Endothelial cell of umbilical vein (primary cell): ENCODE results near the gene CRYBG3. TPM values are rescaled to one million over a fixed set of nuclear protein-coding genes. Genes with fewer than 3 reads are reported as not detected.

Experiments
- BruUV-seq: library from RNA; stranded (reverse); fragments of 400-500 nt; replicated peaks from 2 replicates; lab custom pipeline; 2021; lab: Mats Ljungman, UMichigan
- CTCF ChIA-PET: fragments of 300-600, 350-600 bp; sonication (Branson Sonifier 250); formaldehyde crosslinking; loops from one replicate; lab custom pipeline; 2021; ENCODE audit warnings: antibody characterized with exemption, inconsistent platforms; lab: Charles Lee
- POLR2A ChIA-PET: fragments of 300-600, 350-600 bp; sonication (Branson Sonifier 250); formaldehyde crosslinking; loops from one replicate; lab custom pipeline; 2021; ENCODE audit warnings: antibody characterized with exemption, inconsistent platforms; lab: Charles Lee
- DNase-seq: peaks from one replicate; pipeline ENCODE4 v3.0.0-alpha.2; 2011; ENCODE audit warnings: low read depth, low spot score
- FAIRE-seq: peaks from 2 replicates; lab custom pipeline; 2011; peaks lifted over from hg19 to GRCh38; lab: Jason Lieb, UNC
- H2AFZ ChIP-seq: 2 replicates; pipeline ENCODE4 v1.6.0; 2012; ENCODE audit warnings: low read depth, low read length, control low read depth, inconsistent platforms
- H3K27ac ChIP-seq: 2 replicates; pipeline ENCODE4 v1.5.1; 2011; ENCODE audit warnings: low read depth, mild to moderate bottlenecking, control low read depth, low read length, moderate library complexity; ENCODE audit not compliant: insufficient read depth
- H3K27me3 ChIP-seq, 2 experiments: 2 replicates each; pipeline versions ENCODE4 v1.6.0 to v1.6.1; 2011; ENCODE audit warnings: low read length in 2 of 2, mixed read lengths in 1 of 2; ENCODE audit not compliant: control insufficient read depth in 2 of 2, insufficient read depth in 2 of 2
- H3K36me3 ChIP-seq, 2 experiments: 2 replicates in 1 of 2; 3 replicates in 1 of 2; pipeline ENCODE4 v1.5.1; 2011; ENCODE audit warnings: low read length in 2 of 2, mild to moderate bottlenecking in 1 of 2, moderate library complexity in 1 of 2; ENCODE audit not compliant: control insufficient read depth in 2 of 2, insufficient read depth in 2 of 2; ENCODE audit errors: extremely low read depth in 1 of 2
- H3K4me1 ChIP-seq: 3 replicates; pipeline ENCODE4 v1.5.1; 2011; ENCODE audit warnings: mild to moderate bottlenecking, low read length; ENCODE audit not compliant: control insufficient read depth, insufficient read depth; ENCODE audit errors: extremely low read depth
- H3K4me2 ChIP-seq: 2 replicates; pipeline ENCODE4 v1.6.1; 2011; ENCODE audit warnings: low read length, control low read depth, mixed read lengths; ENCODE audit not compliant: insufficient read depth
- H3K4me3 ChIP-seq, 3 experiments: fragments of 200-600 bp in 1 of 3; sonication (generic), shearing (Covaris generic) in 1 of 3; replicated peaks in 1 of 3; 2 replicates each; pipeline ENCODE4 v1.5.1; 2011 to 2016; ENCODE audit warnings: control low read depth in 3 of 3, low read length in 3 of 3, mild to moderate bottlenecking in 2 of 3, inconsistent platforms in 1 of 3, low read depth in 1 of 3, moderate library complexity in 1 of 3; ENCODE audit not compliant: insufficient read depth in 1 of 3
- H3K79me2 ChIP-seq: 2 replicates; pipeline ENCODE4 v1.6.0; 2012; ENCODE audit warnings: low read length, inconsistent platforms; ENCODE audit not compliant: control insufficient read depth, insufficient read depth
- H3K9ac ChIP-seq: replicated peaks from 2 replicates; pipeline ENCODE3; 2011; ENCODE audit warnings: low read length, control low read depth; ENCODE audit not compliant: insufficient read depth; ENCODE audit errors: extremely low read depth
- H3K9me1 ChIP-seq: replicated peaks from 3 replicates; pipeline ENCODE4 v1.6.0; 2011; ENCODE audit warnings: mild to moderate bottlenecking, low read length; ENCODE audit not compliant: control insufficient read depth, insufficient read depth; ENCODE audit errors: extremely low read depth
- H3K9me3 ChIP-seq: replicated peaks from 2 replicates; pipeline ENCODE4 v1.5.1; 2012; ENCODE audit warnings: low read length, inconsistent platforms; ENCODE audit not compliant: control insufficient read depth, insufficient read depth
- H4K20me1 ChIP-seq: replicated peaks from 2 replicates; pipeline ENCODE3; 2011; ENCODE audit warnings: mild to moderate bottlenecking, low read length; ENCODE audit not compliant: control insufficient read depth, insufficient read depth; ENCODE audit errors: extremely low read depth
- CTCF ChIP-seq, 2 donors: IDR thresholded peaks; 1 replicate in 1 of 2; 2 replicates in 1 of 2; pipeline ENCODE4 v1.5.1; 2011; ENCODE audit warnings: low read length in 2 of 2, mild to moderate bottlenecking in 2 of 2, moderate library complexity in 2 of 2, control low read depth in 1 of 2, inconsistent platforms in 1 of 2, low read depth in 1 of 2; ENCODE audit not compliant: insufficient read depth in 1 of 2; ENCODE audit errors: extremely low read depth in 1 of 2
- GATA2 ChIP-seq: IDR thresholded peaks from 2 replicates; pipeline ENCODE4 v1.7.0; 2011; ENCODE audit warnings: low read depth, mild to moderate bottlenecking, moderate library complexity, mixed read lengths, low read length; ENCODE audit not compliant: insufficient read length, insufficient read depth
- MAX ChIP-seq: IDR thresholded peaks from 2 replicates; pipeline ENCODE4 v1.6.1; 2011; ENCODE audit not compliant: insufficient read depth, insufficient read length
- MYC ChIP-seq: IDR thresholded peaks from one replicate; pipeline ENCODE4 v1.6.1; 2011; ENCODE audit warnings: mild to moderate bottlenecking, low read depth, low read length
- POLR2A ChIP-seq: IDR thresholded peaks from 2 replicates; pipeline ENCODE4 v1.6.1; 2012; ENCODE audit warnings: low read depth, mild to moderate bottlenecking, control low read depth, low read length
- POLR2AphosphoS5 ChIP-seq: IDR thresholded peaks from 2 replicates; pipeline ENCODE4 v1.6.1; 2012; ENCODE audit warnings: low read depth, mild to moderate bottlenecking, control low read depth, low read length, moderate library complexity; ENCODE audit not compliant: insufficient read depth
- dilution Hi-C: fragments of 300-500 bp; cut with MboI; formaldehyde crosslinking; loops from one replicate; pipeline ENCODE4 v1.15.0; 2019; ENCODE audit warnings: low sequenced_read_pairs; ENCODE audit not compliant: extremely low pct_ligation_motif_present
- intact Hi-C: fragments of 100-400 bp; cut with micrococcal nuclease; formaldehyde crosslinking; loops from one replicate; pipeline ENCODE4 v1.10.0; 2022
- polyA plus RNA-seq, 4 experiments: library from polyadenylated mRNA; depleted of rRNA in 3 of 4; stranded (reverse) in 3 of 4; unstranded in 1 of 4; fragments of >200 nt; gene quantifications; 2 replicates each; pipeline versions ENCODE4 v1.2.1 to v1.2.3, GENCODE V29; 2011 to 2012; ENCODE audit warnings: missing spikeins in 1 of 4
- total RNA-seq: library from RNA; stranded (reverse); gene quantifications from 2 replicates; pipeline ENCODE4 v1.2.3, GENCODE V29; 2021

CRYBG3 gene
- total and polyA plus RNA-seq, 2 donors (not counting 3 experiments of a cell fraction or from before 2014, with no cell fraction given), result 2.8 to 15.0 TPM

- H2AFZ ChIP-seq, result peak within 1 kb of the TSS; percentile 94
- H3K4me1 ChIP-seq, result peaks cover 17% of the 10 kb centered on the region
- H4K20me1 ChIP-seq, result no peaks in the 10 kb centered on the region
- TF ChIP-seq POLR2A (peak; percentile 82), MYC (peak; percentile 54), POLR2AphosphoS5 (peak; percentile 89), CTCF (IDR thresholded peaks at IDR 0.05; ENCODE audit: extremely low read depth in 1 of 2, insufficient read depth in 1 of 2, low read depth in 1 of 2, low read length in 2 of 2) (peak in 1 of 2 donors; percentile 15), GATA2 (no peak), MAX (peak; percentile 89)
- BruUV-seq, result TSS peak; percentile 40
- H3K79me2 ChIP-seq, result peaks cover 36% of the 10 kb centered on the region
- ChIA-PET CTCF (interaction anchor here (0.6 to 1.7 kb wide), 3 partner anchors 17 to 207 kb away, joined by 3 to 4 read pairs (median 3); partner anchors contain the start of gene ARL6), POLR2A (no interaction called here)
- H3K9me3 ChIP-seq, result no peaks in the 10 kb centered on the region
- H3K4me2 ChIP-seq, result peak within 1 kb of the TSS; percentile 73
- no peaks in the 10 kb centered on the region for H3K9me1 ChIP-seq
- DNase-seq (peak; percentile 62), FAIRE-seq (peak; percentile 38)
- H3K4me3 ChIP-seq, result peak within 1 kb of the TSS; percentile 35 to 97 (median 56)
- dilution Hi-C loops, result no loop called here
- H3K36me3 ChIP-seq, result no peaks in the 10 kb centered on the region
- peak within 1 kb of the TSS; percentile 43 for H3K9ac ChIP-seq
- intact Hi-C loops, result loop anchor here (1.0 kb wide), 1 partner anchor 150 kb away; the partner anchor contains the start of gene CRYBG3
- no peaks in the 10 kb centered on the region for H3K27me3 ChIP-seq
- H3K27ac ChIP-seq, result peak within 1 kb of the TSS; percentile 29
Measured at GRCh38 chr3:97971679-97972567, 150.1 kb downstream of the CRYBG3 start, which contains the start of gene RIOX2. Gene RIOX2, minus strand, starts transcription at chr3:97972431. Its CDS starts 4,838 bp downstream, at chr3:97967593.
